ENCODE measurements around the gene PAM.

Gene PAM

DNA sequence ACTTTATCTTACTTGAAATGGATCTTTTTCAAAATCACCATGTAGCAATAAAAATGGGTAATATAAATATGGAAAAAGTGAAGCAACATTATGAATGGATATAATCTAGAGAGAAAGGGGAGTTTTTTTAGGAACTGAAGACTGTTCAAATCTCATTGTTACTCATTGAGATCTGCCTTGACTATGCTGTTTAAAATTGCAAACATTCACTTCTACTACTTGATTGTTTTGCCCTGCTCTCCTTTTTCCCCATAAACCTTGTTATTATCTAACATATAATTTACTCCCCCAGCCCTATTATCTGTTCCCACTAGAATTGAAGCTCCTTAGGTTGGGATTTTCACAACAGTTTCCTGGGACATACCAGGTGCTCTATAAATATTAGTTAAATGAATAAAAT, 22.0 kb downstream of the PAM start:
- in situ Hi-C loops (cut with MboI; ENCODE audit: low sequenced_read_pairs): loop anchor here (25.0 kb wide), 1 partner anchor 360 kb away; no protein-coding TSS in a partner anchor

DNA sequence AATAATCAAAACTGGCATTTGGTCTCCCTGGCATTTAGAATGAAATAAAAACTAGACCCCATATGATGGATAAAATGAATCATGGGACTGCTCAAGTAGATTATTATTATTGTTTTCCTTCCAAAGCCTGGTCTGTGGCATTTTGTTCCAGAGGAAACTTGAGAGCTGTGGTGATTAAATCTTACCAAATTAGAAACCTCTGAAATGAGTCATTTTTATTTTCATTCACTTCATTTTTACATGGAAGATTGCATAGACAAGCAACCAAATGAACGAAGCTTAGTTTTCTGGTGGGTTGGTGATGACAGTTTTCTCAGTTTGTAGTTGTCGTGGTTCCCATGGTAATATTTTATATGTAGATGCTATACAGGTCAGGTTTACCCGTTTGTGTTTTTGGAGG, 23.4 kb downstream of the PAM start:
- in situ Hi-C loops (cut with MboI; ENCODE audit: low sequenced_read_pairs): loop anchor here (25.0 kb wide), 1 partner anchor 359 kb away; no protein-coding TSS in a partner anchor

DNA sequence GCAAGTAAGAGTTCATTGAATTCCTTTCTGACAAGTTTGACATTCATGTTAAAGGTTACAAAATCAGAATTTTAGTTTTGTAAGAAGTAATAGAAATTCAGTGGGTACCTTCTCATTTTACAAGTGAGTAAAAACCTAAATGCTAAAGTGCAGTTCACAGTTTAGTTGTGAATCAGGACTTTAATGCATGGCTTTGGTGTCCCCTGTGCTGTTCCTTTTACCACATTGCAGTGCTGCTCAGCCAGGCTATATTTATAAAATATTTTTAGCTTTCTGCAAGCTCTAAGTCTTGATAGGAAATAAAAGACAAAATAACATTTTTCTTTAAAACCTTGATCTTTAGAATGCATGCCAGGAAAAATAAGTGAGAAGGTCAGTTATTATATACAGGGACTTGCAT, 26.3 kb downstream of the PAM start:
- in situ Hi-C loops (cut with MboI; ENCODE audit: low sequenced_read_pairs): loop anchor here (25.0 kb wide), 1 partner anchor 356 kb away; no protein-coding TSS in a partner anchor

DNA sequence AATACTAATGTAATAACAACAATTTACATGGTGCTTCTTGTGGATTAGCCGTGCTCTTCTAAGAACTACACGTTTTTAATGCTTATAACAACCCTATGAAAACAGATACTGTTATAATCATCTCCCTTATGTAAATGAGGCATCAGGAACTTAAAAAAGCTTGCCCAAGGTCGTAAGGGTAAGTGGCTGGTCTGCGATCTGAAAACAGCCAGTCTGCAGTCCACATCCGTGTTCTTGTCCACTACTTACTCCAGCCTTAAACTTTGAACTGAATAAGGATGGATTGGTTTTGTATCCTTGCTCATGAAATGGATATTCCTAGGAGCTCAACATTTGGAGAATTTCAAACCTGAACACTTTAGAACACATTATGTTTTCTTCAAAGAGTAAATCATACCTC, 26.7 kb downstream of the PAM start:
- in situ Hi-C loops (cut with MboI; ENCODE audit: low sequenced_read_pairs): loop anchor here (25.0 kb wide), 1 partner anchor 356 kb away; no protein-coding TSS in a partner anchor

DNA sequence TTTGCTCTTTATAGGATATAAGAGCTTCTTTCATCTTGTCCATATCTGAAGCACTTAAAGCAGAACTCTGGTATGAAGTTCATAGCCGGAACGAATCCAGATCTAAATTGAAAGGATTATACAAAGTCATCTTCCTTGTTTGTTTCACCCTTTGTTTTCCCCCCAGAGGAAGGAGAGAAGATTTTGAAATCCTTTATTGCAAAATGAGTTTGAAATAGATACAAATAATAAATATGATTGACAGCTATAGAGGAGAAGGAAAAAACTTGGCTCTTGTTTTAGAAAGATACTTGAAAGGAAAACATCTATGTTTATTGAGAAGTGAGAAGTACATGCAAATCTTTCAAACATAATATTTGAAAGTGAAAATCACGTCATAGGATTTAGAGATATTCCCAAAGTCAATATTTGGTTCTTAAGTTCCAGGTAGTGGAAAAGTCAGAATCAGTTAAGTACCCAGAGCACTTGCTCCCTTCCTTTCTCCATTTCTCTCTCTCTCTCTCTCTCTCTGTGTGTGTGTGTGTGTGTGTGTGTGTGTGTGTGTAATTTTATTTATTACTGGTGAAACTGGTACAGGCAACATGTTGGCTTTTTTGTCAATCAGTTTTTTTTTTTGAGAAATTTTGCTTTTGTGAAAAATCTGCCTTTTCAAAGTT, 27.2 kb downstream of the PAM start:
- in situ Hi-C loops (cut with MboI; ENCODE audit: low sequenced_read_pairs): loop anchor here (25.0 kb wide), 1 partner anchor 355 kb away; no protein-coding TSS in a partner anchor

DNA sequence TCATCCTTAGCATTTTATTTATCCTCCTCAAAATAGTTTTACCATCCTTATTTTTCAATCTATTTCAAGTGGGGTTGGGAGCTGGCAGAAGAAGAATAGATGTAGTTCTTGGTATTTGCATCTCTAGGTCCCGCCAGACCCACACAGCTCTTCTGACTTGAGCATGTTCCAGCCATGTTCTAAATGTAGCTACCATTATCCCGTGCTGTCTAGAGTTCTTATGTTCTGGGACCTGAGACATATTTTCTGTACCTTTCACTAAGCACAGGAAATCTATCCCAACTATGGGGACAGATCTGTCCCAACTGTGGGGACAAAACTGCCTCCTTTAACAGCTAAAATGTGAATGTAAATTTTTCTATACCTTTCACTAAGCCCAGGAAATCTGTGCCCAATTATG, 32.0 kb downstream of the PAM start:
- in situ Hi-C loops (cut with MboI; ENCODE audit: low sequenced_read_pairs): loop anchor here (25.0 kb wide), 1 partner anchor 350 kb away; no protein-coding TSS in a partner anchor

DNA sequence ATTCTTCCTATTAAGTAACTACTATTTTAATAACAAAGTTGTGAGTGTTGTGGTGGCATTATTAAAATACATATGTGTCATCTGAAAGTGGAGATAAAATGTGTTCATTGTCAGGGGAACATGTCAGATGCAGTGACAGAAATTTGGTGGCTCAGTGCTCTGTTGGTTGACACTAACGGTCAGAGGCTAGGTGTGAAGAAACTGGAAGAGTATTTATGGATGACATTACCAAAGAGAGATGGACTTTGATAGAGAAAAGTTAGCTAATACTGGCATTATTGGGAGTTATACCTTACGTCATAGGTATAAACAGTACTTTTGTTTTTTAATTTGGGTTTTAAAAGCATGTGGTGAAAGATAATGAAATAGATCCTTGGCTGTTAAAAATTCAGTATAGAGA, 33.7 kb downstream of the PAM start:
- in situ Hi-C loops (cut with MboI; ENCODE audit: low sequenced_read_pairs): loop anchor here (25.0 kb wide), 1 partner anchor 349 kb away; no protein-coding TSS in a partner anchor

DNA sequence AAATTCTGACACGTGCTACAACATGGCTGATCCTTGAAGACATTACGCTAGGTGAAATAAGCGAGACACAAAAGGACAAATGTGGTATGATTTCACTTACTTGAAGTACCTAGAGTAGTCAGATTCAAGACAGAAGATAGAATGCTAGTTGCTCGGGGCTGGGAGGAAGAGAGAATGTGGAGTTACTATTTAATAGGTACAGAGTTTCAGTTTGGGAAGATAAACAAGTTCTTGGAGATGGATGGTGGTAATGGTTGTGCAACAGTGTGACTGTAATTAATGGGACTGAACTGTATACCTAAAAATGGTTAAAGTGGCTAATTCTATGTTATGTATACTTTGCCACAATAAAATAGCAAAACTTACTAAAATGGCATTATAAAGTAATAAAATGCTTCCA, 34.4 kb downstream of the PAM start:
- in situ Hi-C loops (cut with MboI; ENCODE audit: low sequenced_read_pairs): loop anchor here (25.0 kb wide), 1 partner anchor 348 kb away; no protein-coding TSS in a partner anchor

DNA sequence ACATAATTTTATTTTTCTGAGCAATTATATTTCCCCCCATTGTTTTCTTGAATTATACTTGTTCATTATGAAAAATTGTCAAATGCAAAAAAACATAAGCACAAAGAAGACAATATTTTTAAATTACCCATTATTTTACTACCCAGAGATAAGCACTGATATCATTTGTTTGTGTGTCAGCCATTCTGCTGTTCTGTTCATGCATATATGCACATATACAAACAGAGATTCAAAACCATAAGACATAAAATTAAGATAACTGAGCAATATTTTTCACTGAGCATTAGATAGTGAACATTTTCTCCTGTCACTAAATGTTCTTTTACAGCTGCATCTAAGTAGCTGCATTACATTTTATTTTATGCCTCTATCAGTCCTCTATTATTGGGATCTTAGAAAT, 35.6 kb downstream of the PAM start:
- in situ Hi-C loops (cut with MboI; ENCODE audit: low sequenced_read_pairs): loop anchor here (25.0 kb wide), 1 partner anchor 347 kb away; no protein-coding TSS in a partner anchor

DNA sequence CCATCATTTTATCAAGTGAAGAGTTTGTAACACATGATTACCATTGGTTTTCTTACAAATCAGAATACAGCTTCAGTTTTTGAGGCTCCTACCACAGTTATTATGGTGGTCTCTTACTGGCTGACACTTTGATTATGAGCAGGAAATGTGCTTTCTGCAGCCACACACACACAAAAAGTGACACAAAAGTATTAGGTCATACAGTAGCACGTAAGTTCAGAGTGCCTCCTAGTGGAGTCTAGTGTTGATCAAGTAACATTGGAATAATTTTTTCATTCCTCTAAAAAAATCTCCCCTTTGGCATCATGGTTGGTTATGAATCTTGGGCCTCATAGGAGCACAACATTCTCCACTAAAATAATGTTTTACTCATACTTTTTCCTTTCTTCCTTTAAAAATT, 37.6 kb downstream of the PAM start:
- in situ Hi-C loops (cut with MboI; ENCODE audit: low sequenced_read_pairs): loop anchor here (25.0 kb wide), 1 partner anchor 345 kb away; no protein-coding TSS in a partner anchor

DNA sequence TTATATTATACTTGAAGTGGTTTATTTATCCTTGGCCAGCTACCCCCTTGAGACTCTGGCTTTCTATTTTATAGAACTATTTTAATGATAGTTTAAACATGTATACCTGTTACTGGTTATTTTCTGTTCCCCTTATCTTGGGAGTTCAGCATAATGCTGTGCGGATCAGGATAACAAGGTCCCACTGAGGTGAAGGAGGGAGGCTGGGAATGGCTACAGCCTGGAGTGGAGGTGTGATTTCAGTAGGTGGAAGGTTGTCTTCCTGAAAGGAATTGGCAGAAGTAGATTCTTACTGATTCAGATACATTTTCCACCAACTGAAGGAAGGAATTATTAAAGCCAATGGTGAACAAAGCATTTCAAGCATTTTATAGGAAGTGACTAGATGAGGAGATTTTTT, 38.9 kb downstream of the PAM start:
- in situ Hi-C loops (cut with MboI; ENCODE audit: low sequenced_read_pairs): loop anchor here (25.0 kb wide), 1 partner anchor 343 kb away; no protein-coding TSS in a partner anchor

DNA sequence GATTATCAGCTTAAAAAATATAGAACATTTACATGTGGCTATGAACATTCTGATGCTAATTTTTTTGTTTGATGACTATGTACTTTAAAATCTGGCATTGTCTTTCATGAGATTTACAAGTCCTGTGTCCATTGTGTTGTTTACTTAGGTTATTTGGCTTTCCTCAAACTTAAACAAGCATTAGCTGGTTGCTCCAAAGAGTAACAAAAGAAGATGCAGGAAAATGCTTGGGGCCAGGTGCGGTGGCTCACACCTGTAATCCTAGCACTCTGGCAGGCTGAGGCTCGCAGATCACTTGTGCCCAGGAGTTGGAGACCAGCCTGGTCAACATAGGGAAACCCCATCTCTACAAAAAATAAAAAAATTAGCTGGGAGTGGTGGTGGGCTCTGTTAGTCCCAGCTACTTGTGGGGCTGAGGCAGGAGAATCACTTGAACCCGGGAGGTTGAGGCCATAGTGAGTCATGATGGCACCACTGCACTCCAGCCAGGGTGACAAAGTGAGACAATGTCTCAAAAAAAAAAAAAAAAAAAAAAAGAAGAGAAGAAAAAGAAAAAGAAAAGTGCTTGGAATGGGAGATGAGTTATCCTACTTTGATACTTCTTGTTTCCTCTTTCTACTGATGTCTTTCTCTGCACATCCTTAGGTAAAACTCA, 39.7 kb downstream of the PAM start:
- in situ Hi-C loops (cut with MboI; ENCODE audit: low sequenced_read_pairs): loop anchor here (25.0 kb wide), 1 partner anchor 342 kb away; no protein-coding TSS in a partner anchor

DNA sequence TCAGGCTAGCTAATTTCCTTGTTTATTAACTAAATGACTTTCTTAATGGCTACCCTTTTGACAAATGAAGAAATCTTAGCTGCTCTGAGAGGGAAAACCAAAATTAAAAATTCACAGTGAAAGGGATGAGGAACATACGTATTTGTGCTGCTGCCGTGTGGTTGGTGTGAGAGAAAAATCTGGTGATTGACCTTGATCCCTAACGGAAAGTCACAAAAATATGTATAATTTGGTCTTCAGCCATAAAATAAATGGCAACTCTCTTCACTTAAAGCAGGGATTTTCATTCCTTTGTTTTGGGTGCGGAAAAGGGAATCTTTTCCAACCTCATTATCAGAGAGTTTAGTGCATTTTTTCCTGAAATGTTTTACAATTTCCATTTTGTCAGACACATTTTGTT, 40.4 kb downstream of the PAM start:
- in situ Hi-C loops (cut with MboI; ENCODE audit: low sequenced_read_pairs): loop anchor here (25.0 kb wide), 1 partner anchor 342 kb away; no protein-coding TSS in a partner anchor

DNA sequence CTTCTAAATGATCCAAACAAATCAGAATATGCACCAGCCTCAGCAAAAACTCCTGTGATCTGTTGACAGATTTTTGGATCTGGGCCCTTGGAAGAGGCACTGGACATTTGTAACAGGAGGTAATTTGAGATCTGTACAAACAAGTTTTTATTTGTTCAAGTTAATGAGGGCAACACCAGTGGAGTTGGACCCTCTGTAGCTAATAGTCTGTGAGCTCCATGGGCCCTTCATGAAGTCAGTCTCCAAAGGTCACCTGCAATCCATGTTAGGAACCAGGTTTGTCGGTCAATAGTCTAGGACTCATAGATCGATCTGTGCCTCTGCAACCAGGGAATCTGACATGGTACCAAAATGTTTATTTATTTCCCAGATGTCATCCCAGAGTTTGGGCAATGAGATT, 40.9 kb downstream of the PAM start:
- in situ Hi-C loops (cut with MboI; ENCODE audit: low sequenced_read_pairs): loop anchor here (25.0 kb wide), 1 partner anchor 341 kb away; no protein-coding TSS in a partner anchor

DNA sequence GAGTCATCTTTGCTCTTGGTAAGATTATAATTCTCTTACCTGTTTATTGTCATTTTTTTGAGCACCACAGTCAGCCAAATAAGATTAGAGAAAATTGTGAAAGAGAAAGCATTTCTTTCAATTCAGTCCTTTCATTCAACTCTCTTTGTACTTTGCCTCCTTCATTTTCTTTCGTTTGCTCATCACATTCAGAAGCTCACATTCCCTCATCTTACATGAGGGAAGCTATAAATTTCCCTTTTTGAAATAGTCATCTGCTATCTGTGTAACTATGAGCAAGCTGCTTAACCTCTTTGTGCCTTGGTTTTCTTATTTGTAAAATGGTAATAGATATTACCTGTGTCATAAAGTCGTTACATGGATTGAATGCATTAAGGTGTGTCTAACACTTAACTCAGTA, 41.4 kb downstream of the PAM start:
- in situ Hi-C loops (cut with MboI; ENCODE audit: low sequenced_read_pairs): loop anchor here (25.0 kb wide), 1 partner anchor 341 kb away; no protein-coding TSS in a partner anchor

DNA sequence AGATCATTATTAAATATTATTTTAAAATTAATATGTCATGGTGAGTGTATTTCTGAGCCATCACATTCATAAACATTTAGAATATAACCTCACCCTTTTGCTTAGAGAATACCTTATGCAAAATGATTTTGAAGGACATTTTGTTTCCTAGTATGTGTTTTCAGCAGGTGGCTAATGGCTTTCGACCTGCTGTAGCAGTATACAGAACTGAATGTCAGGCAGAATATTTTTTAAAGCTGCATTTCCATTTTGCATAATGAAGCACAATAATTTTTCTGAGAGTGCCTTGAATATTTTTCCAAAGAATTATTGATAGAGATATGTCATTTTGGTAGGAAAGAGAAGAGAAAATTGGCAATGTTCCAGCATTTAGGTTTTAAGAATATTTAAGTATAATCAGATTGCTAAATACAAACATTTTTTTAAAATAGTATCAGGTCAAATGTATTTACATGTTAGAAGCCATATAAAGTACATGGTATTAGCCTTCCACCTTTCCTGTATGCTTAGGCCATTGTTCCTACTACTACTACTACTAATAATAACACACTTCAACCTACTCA, 42.3 kb downstream of the PAM start:
- in situ Hi-C loops (cut with MboI; ENCODE audit: low sequenced_read_pairs): loop anchor here (25.0 kb wide), 1 partner anchor 340 kb away; no protein-coding TSS in a partner anchor

DNA sequence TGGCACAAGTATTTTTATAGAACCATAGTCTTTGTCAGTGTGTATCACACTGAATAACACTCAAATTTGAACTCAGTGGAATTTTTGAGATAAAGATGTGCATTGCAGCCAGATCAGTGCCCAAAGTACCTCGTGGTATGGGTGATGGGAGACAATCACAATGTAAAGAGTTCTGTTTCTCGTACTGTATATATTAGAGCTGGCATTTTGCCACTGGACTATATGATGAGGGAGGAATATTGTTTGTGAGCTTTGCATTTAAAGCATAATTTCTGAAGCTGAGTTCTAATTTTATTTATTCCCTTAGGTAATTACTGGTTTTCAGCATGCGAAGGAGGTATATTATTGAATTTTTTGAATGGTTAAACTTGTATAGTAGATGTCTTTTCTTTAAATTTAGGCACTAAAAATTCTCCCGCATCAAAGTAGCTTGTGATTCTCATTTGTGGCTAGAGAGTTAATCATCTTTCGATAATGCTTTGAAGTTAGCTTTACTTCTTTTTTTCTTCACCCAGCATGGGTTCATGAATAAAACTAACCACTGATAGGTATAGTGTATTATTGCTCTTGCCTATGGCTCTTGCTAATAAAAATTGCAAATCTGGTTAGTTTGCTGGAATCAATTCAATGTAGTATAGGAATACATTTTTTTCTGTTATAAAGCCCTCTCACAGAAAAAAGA, 43.1 kb downstream of the PAM start:
- in situ Hi-C loops (cut with MboI; ENCODE audit: low sequenced_read_pairs): loop anchor here (25.0 kb wide), 1 partner anchor 339 kb away; no protein-coding TSS in a partner anchor

DNA sequence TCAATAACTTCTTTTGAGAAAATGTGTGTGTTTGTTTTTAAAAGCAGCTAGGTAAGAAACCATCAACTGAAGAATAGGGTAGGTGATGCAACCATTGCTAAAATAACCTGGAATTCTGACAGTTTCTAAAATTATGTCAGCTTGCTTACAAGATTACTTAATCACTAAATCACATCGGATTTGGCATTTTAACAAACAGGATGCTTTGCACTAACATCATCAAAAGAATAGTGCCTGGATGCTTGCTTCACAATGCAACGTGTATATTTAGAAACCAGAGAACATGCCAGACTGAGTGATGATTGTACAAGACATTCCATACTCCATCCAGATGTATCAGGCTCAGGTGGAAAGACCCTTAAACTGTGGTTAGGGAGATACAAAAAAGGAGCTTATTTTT, 43.9 kb downstream of the PAM start:
- in situ Hi-C loops (cut with MboI; ENCODE audit: low sequenced_read_pairs): loop anchor here (25.0 kb wide), 1 partner anchor 338 kb away; no protein-coding TSS in a partner anchor

DNA sequence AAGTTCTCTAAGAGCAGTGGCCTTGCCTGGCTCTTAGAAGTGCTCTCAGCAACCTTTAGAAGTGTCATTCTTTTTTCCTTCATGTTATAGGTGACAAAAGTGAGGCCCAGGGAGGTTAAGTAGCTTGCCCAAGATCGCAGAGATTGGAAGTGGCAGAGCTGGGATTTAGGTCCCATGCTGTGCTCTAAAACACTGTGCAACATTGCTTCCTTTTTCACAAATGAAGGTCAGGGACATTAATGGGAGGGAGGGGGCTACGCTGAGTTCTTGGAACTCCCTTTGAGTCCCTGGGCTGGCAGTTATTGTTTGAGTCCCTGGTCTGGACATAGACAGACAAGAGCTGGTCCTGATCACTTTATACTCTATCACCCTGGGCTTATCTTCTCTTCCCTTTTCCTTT, 45.3 kb downstream of the PAM start:
- in situ Hi-C loops (cut with MboI; ENCODE audit: low sequenced_read_pairs): no loop called here

DNA sequence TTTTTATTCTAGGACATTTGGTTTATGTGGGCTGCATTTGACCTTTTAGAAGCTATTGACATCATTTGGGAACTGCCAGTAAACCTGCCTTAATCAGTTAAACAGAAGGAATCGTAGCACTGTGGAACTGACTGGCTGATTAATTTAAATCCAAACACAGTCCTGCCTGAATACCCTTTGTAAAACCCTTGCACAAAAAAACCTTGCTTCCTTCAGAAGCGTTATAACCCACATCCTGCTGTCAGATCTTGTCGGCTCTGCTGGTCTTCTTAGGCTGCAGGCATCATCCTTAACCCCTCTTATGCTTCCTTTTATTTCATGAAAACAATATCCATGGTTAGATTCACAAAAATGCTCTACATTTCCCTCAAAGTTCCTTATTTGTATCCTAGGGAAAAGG, 46.3 kb downstream of the PAM start:
- in situ Hi-C loops (cut with MboI; ENCODE audit: low sequenced_read_pairs): no loop called here
